Measurements from ENCODE around the gene RPP30. TPM values are rescaled to one million over a fixed set of nuclear protein-coding genes. Genes with fewer than 3 reads are reported as not detected.

The RPP30 gene
- total RNA-seq, 1 donor from 2014 or later = 59.6 TPM

DNA sequence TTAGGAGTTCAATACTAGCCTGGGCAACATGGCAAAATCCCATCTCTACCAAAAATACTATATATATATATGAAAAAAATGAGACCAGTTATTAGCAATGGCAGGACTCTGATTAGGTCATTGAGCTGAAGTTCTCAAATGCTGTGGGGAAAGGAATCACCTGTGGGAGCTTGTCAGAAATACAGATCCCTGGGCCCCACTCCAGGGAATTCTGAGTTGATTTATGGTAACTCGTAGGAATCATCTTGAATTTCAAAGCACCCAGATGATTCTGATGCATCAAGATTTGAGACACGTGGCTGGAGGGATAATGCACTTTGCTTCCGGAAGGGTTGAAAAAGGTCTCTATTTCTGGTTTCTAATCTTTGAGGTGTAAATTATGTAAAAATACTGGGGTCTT lies 50.1 kb downstream of the RPP30 start:
- Mint-ChIP-seq H3K9me3 (no peaks in the 10 kb centered on the region), H3K27ac (ENCODE audit: unreplicated experiment) (no peak overlapping the region), H3K4me3 (no peak overlapping the region), H3K27me3 (ENCODE audit: low read depth) (no peaks in the 10 kb centered on the region), H3K36me3 (ENCODE audit: low read depth) (no peaks in the 10 kb centered on the region), H3K4me1 (no peaks in the 10 kb centered on the region)
- TF ChIP-seq, protein P1, sequence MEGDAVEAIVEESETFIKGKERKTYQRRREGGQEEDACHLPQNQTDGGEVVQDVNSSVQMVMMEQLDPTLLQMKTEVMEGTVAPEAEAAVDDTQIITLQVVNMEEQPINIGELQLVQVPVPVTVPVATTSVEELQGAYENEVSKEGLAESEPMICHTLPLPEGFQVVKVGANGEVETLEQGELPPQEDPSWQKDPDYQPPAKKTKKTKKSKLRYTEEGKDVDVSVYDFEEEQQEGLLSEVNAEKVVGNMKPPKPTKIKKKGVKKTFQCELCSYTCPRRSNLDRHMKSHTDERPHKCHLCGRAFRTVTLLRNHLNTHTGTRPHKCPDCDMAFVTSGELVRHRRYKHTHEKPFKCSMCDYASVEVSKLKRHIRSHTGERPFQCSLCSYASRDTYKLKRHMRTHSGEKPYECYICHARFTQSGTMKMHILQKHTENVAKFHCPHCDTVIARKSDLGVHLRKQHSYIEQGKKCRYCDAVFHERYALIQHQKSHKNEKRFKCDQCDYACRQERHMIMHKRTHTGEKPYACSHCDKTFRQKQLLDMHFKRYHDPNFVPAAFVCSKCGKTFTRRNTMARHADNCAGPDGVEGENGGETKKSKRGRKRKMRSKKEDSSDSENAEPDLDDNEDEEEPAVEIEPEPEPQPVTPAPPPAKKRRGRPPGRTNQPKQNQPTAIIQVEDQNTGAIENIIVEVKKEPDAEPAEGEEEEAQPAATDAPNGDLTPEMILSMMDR (conservative IDR thresholded peaks at IDR 0.05) = no peak
- DNase-seq (ENCODE audit: low read depth, low spot score) = no peak

DNA sequence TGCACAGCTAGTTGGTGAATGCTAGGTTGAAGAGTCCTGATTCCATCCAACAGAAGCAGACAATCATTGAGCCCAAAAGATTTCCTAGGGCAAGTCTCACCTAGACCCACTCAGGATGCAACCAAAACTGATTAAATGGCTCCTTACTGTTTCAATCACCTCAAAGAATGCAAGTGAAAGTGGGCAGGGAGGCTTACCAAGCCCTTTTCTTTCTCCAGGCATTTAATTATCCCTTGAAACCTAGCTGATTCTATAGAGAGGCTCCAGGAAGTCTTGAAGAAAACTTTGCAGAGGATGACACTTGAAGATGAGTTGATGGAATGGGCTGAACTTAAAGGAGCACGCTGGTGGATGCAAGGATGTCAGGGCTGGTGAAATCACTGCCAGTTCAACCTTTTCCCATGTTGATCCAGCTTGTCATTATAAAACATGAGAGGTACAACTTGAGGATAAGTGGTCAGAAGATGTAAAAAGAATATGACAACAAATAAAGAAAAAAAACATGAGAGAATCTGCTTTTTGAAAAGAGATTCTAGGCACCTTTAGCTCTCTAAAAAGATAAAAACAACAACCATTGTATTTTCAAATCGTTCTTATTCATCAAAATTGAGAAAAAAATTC lies 51.4 kb downstream of the RPP30 start:
- Mint-ChIP-seq H3K4me1 (no peaks in the 10 kb centered on the region), H3K36me3 (ENCODE audit: low read depth) (no peaks in the 10 kb centered on the region), H3K9me3 (no peaks in the 10 kb centered on the region), H3K27ac (ENCODE audit: unreplicated experiment) (no peak overlapping the region), H3K4me3 (no peak overlapping the region), H3K27me3 (ENCODE audit: low read depth) (no peaks in the 10 kb centered on the region)
- TF ChIP-seq, protein P1 (conservative IDR thresholded peaks at IDR 0.05) = no peak
- no peak for DNase-seq (ENCODE audit: low read depth, low spot score)

DNA sequence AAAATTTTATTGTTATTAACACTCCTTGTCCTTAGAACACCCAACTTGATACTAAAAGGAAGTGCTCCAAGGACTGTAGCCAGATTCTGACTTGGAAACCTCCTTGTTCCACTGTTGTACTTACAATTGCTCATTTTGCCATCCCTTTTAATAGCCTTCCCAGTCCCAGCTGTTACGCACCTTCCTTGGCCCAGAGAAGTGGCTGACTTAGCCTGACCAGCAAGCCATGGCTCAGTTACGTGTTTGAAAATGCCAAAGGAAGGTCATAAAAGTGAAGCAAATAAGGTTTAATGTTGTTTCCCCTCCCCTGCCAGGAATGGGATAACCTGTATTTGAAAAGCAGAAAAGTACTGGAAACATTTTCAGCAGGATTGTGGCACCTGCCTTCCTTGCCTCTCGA lies 52.8 kb downstream of the RPP30 start:
- no peaks in the 10 kb centered on the region for H3K36me3 Mint-ChIP-seq (ENCODE audit: low read depth)
- no peak overlapping the region for H3K4me3 Mint-ChIP-seq
- no peak for DNase-seq (ENCODE audit: low read depth, low spot score)
- no peaks in the 10 kb centered on the region for H3K27me3 Mint-ChIP-seq (ENCODE audit: low read depth)
- peaks cover 2% of the 10 kb centered on the region for H3K4me1 Mint-ChIP-seq
- TF ChIP-seq, protein P1 (conservative IDR thresholded peaks at IDR 0.05) = no peak
- peak overlapping the region; percentile 54 for H3K27ac Mint-ChIP-seq (ENCODE audit: unreplicated experiment)
- peaks cover 2% of the 10 kb centered on the region for H3K9me3 Mint-ChIP-seq

DNA sequence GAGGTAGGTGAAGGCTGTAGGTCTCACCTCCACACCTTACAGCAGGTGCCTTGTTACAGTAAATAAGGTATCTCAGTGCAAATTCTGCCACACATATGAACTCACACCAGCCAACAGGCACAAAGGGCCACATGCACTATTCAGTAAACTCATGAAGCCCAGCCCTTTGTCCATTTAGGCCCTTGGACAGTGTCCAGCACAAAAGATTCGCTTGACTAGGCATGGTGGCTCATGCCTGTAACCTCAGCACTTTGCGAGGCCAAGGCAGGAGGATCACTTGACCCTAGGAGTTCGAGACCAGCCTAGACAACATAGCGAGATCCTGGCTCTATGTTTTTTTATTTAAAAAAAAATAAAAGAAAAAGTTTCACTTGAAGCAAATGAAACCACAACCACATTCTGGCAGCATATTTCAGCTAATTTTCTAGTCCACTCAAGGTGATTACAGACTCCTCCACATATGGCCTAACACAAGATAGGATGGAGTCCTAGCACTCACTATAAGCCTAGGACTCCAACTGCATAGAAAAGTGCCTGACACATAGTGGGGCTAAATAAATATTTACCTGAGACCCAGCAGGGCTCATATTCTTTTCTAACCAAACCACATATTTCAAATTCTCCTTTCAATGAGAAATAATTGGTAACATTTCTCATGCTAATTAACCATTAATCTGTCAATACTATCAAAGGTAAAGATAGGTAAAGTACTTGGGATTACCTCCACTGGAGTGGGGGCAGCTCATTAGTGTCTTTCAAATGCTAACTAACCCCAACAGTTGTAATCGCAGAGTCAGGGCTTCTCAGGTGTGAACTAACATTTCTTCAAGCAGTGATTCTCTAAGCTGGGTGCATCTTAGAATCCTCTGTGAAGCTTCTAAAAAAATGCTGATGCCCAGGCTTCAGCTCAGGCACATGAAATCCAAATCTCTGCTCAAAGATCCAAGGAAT lies 53.6 kb downstream of the RPP30 start:
- no peaks in the 10 kb centered on the region for H3K27me3 Mint-ChIP-seq (ENCODE audit: low read depth)
- no peaks in the 10 kb centered on the region for H3K36me3 Mint-ChIP-seq (ENCODE audit: low read depth)
- H3K9me3 Mint-ChIP-seq = peaks cover 2% of the 10 kb centered on the region
- TF ChIP-seq, protein P1 (conservative IDR thresholded peaks at IDR 0.05) = no peak
- DNase-seq (ENCODE audit: low read depth, low spot score) = no peak
- peaks cover 10% of the 10 kb centered on the region for H3K4me1 Mint-ChIP-seq
- H3K27ac Mint-ChIP-seq (ENCODE audit: unreplicated experiment) = no peak overlapping the region
- no peak overlapping the region for H3K4me3 Mint-ChIP-seq

DNA sequence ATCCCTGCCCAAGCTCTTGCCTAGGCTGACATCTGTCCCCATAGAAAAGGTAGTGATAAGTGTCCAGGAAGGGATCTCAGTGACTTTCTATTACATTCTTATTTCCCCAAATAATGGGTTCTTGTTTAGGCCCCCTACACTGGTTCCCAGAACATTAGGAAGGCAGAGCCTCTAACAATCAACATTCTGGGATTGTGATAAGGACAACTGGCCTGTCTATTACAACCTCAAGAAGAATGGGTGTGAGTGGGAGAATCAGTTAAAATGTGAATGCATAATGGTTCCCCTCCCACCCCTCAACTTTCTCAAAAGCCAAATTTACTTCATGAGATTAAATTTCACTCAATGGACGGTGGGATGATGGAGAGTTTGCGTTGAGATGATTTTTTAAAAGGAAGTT lies 55.5 kb downstream of the RPP30 start:
- H3K4me1 Mint-ChIP-seq = peaks cover 21% of the 10 kb centered on the region
- no peak for DNase-seq (ENCODE audit: low read depth, low spot score)
- peaks cover 2% of the 10 kb centered on the region for H3K9me3 Mint-ChIP-seq
- H3K27ac Mint-ChIP-seq (ENCODE audit: unreplicated experiment) = no peak overlapping the region
- no peak overlapping the region for H3K4me3 Mint-ChIP-seq
- H3K27me3 Mint-ChIP-seq (ENCODE audit: low read depth) = no peaks in the 10 kb centered on the region
- TF ChIP-seq, protein P1 (conservative IDR thresholded peaks at IDR 0.05) = no peak
- H3K36me3 Mint-ChIP-seq (ENCODE audit: low read depth) = no peaks in the 10 kb centered on the region

All from neural crest cell (in vitro differentiated cells).